Breast epithelium (tissue), 3 donors: ENCODE data around the gene PREPL.

Experiments used
- CTCF ChIP-seq, 3 donors: fragments of 450-650 bp; IDR thresholded peaks; one replicate each; pipeline ENCODE4 v1.5.1; 2016 to 2017; ENCODE audit warnings: antibody characterized with exemption in 3 of 3, mild to moderate bottlenecking in 3 of 3, moderate library complexity in 3 of 3
- POLR2A ChIP-seq: fragments of 450-650 bp; IDR thresholded peaks from one replicate; pipeline ENCODE4 v1.6.1; 2016; ENCODE audit warnings: antibody characterized with exemption, mild to moderate bottlenecking, moderate library complexity

DNA sequence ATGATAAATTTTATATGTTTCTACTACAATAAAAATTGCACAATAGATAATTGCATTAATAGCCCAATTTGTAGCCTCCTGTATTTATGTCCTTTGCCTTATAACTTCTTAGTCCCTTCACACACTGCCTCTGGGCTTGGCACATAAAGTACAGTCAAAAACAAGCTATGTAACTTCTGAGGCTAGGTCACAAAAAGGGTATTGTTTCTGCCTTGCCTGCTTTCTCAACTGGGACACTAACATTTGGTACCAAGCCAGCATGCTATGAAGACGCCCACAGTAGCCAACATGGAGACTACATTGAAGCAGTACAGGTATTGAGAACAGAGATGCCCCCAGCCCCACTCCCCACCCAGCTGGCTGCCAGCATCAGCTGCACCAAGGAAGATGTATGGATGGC lies 91.5 kb downstream of the PREPL start:
- TF ChIP-seq POLR2A (no peak), CTCF (IDR thresholded peaks at IDR 0.05) (no peak)
